H1 (cell line): ENCODE results near the gene IQUB. TPM values are rescaled to one million over a fixed set of nuclear protein-coding genes. Genes with fewer than 3 reads are reported as not detected.

Experiments used
- EP300 ChIP-seq, 2 experiments: IDR thresholded peaks; 1 replicate in 1 of 2; 2 replicates in 1 of 2; pipeline ENCODE4 v1.6.1; 2011 to 2012; ENCODE audit warnings: low read depth in 2 of 2, low read length in 2 of 2, mild to moderate bottlenecking in 2 of 2, borderline replicate concordance in 1 of 2, inconsistent platforms in 1 of 2, moderate library complexity in 1 of 2
- SIX5 ChIP-seq: IDR thresholded peaks from 2 replicates; pipeline ENCODE4 v1.6.1; 2011; ENCODE audit warnings: mild to moderate bottlenecking, low read depth, low read length
- TCF12 ChIP-seq: IDR thresholded peaks from 2 replicates; pipeline ENCODE4 v1.6.1; 2011; ENCODE audit warnings: low read depth, mild to moderate bottlenecking, low read length
- polyA plus RNA-seq, 7 experiments: library from polyadenylated mRNA; depleted of rRNA in 3 of 7; stranded (reverse) in 5 of 7; unstranded in 2 of 7; fragments of >200 nt in 5 of 7; fragments of 200-250 nt in 2 of 7; gene quantifications; 1 replicate in 5 of 7; 2 replicates in 1 of 7; 4 replicates in 1 of 7; pipeline versions ENCODE4 v1.2.1 to v1.2.3, GENCODE V29; 2011 to 2013; ENCODE audit warnings: missing spikeins in 2 of 7, mixed read lengths in 2 of 7
- total RNA-seq: library from RNA; stranded (reverse); fragmentation: NEBNext Ultra II Directional; extraction: Animal tissue kit (Norgen Biotek cat#: 25700); gene quantifications from 2 replicates; pipeline ENCODE4 v1.2.1, GENCODE V29; 2021

IQUB gene
- total and polyA plus RNA-seq, 2 of the 8 experiments (the other 6 are each of a cell fraction or from before 2014, with no cell fraction given) = 0.12 to 0.82 TPM

GRCh38 chr7:123571187-123571586 lies 36.8 kb upstream of the IQUB start (continued):
- TF ChIP-seq EP300 (IDR thresholded peaks at IDR 0.05; ENCODE audit: borderline replicate concordance in 1 of 2, low read depth in 2 of 2, low read length in 2 of 2) (no peak), TCF12 (no peak), SIX5 (no peak)
- TF ChIP-seq, all 59 proteins: peak for 0
